RKO (cell line): ENCODE measurements around the gene HOXD4.

Experiments used
- DNase-seq: peaks from one replicate; pipeline ENCODE4 v3.0.0-alpha.2; 2016; ENCODE audit warnings: low spot score

The HOXD4 gene

DNA sequence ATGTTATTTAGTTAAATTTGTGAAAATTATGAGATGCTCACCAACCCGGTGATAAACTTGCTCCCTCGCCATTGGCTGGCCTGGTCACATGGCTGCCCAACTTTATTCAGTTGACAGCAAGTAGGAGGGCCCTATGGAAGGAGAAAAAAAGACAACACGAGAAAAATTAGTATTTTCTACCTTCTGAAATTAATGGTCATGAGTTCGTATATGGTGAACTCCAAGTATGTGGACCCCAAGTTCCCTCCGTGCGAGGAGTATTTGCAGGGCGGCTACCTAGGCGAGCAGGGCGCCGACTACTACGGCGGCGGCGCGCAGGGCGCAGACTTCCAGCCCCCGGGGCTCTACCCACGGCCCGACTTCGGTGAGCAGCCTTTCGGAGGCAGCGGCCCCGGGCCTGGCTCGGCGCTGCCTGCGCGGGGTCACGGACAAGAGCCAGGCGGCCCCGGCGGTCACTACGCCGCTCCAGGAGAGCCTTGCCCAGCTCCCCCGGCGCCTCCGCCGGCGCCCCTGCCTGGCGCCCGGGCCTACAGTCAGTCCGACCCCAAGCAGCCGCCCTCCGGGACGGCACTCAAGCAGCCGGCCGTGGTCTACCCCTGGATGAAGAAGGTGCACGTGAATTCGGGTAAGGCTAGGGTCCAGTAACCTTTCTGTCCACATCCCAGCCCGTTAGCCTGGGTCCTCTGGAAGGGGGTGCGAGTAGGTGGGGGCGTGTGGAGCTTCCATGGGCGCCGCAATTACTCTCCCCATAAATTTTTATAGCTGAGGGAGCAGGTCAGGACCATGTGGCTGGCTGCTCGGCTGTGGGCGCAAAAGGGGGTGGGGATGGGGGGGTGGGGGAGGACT lies at the start of gene HOXD4:
HOXD4 (plus strand) TSS at position 109 of the 846 bp plus-strand sequence; CDS start at position 193, 84 bp downstream.
- no peak for DNase-seq

DNA sequence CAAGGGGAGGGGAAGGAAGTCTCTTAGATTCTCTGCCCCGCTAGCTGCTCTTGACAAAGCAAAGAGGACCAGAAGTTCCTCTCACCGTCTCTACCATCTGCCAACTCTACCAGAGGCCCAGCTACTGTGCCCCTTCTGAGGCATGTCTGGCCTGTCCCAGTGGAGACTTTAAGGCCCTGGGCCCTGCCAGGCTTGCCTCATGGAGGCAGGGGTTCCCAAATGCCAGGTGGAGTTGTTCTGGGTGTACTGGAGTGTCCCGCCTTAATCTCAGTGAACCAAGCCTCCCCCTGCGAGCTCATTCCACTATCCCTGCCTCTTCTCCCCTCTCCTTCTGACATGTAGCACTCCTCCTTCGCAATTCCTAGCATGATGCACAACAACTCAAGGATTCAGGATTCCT lies 49.5 kb upstream of the HOXD4 start:
- no peak for DNase-seq

DNA sequence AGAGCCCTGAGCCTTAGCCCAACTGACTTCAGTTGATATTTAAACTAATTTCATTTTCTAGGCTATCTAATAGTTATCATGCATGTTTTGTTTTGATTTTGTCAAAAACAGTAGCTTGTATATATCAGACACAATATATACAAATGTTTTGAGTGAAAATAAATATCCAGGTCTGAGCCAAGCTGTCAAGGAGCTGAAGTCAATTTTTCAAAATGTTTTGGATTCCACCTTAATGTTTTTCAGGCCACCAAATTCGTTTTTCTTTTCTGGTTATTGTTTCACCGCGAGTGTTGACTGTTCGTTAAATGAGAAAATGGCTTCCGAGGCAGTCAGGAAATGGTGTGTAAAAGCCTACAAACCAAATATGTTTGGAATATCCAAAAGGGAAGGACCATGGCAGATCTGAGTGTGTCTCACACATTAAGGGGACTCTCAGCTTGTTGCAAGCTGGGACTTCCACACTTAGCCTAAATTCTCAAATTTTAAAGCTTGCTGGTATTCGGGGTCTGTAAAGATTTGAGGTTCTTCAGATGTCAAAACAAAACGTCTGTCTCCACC lies 49.0 kb upstream of the HOXD4 start:
- DNase-seq = no peak

DNA sequence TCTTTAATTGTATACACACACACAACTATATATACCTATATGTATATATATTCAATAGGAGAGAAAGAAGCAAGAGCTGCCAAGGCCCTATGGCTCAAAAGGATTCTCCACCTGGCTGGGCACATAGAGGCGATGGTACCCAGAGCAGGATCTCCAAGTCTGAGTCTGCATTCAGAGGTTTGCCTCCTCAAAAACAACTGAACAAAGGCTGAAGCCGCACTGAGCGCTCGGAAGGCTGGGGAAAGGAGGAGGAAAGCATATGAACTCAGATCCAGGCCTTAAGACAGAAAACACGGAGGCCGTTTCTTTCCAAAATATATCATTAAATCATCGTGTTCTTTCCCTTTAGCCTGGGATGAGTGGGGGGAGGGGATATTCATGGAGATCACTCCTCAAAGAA lies 48.2 kb upstream of the HOXD4 start:
- no peak for DNase-seq

DNA sequence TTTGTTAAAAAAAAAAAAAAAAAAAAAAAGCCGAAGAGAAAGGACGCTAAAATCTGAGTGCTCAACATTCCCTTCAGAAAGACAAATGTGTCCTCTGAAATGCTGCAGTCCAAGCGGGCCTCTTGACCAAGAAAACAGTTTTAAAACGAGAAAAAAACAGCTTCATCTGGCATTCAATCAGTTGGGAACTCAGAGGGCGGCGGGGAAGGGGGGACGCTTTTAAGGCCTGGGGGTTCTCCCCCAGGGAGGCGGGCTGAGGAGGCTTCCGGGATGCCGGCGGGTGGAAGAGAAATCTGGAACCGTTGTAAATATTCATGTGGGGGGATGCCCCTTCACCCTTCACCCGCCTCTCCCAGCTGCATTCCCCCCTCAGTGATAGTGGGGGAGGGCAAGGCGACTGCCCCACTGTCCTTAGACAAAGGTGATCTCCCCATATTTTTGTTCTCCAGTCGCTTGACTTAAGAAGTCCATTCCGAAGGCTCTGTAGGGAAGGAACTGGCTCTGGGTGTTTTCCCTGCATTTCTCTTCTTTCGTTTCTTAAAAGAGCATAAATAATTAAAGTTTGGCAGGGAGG lies 47.5 kb upstream of the HOXD4 start:
- DNase-seq = no peak

DNA sequence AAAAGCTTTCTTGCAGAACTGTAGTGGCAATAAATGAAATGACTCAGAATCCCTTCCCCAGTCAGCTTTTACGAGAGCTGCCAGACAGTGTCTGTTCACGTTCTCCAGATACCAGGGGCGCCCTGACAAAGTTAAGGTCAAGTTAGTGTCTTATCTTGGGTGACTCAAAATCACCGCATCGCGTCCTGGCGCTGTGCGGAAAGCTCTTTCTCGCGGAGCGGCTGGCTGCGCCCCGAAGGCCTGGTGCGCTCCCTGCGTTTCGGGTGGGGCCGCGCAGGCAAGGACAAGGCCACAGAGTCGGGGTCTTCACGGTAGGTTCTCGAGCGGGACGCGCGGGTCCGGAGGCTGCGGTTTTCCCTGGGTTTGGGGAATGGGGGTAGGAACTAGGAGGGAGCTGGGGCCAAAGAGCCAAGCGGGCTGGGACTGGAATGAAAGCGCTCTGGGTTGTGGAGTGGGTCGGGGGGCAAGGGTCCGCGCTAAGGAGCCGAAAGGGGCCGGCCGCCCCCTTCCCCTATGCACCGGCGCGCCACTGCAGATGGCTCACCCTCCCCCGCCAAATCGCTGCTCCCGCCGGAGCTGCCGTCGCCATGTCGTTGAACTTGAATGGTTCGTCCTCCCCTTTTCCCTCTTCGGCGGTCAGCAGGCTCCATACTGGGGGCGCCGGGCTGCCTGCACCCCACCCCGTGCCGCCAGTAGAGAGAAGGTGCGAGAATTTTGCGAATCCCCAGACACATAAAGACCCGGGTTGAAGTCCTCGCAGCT lies 46.9 kb upstream of the HOXD4 start:
- DNase-seq = no peak

DNA sequence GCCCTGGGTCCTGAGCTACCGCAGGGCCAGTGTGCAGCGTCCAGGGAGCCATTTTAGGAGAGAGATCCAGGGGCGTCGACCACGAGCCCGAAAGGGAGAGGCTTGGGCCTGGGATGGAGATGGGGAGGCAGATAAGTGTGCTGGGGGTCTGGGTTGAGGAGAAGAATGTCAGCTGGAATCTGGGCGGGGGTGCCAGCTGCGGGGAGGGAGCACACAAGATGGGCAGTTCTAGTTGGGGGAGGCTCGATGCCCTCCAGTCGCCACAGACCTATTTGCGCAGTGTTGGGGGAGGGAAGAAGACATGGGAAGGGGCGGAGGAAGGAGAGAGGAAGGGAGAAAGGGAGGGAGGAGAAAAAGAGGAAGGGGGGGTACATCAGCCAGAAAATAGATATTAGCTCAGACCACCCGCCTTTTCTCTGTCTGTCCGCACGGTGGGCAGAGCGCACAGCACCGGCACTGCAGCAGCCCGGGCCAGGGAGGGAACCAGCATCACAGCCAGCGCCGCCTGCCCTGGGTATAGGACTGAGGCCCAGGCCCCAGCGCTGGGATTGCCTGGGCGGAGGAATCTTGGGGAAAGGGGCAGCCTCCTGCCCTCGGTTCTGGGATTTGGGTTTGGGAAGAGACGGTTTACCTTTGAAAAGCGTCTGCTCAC lies 46.1 kb upstream of the HOXD4 start:
- DNase-seq = no peak

DNA sequence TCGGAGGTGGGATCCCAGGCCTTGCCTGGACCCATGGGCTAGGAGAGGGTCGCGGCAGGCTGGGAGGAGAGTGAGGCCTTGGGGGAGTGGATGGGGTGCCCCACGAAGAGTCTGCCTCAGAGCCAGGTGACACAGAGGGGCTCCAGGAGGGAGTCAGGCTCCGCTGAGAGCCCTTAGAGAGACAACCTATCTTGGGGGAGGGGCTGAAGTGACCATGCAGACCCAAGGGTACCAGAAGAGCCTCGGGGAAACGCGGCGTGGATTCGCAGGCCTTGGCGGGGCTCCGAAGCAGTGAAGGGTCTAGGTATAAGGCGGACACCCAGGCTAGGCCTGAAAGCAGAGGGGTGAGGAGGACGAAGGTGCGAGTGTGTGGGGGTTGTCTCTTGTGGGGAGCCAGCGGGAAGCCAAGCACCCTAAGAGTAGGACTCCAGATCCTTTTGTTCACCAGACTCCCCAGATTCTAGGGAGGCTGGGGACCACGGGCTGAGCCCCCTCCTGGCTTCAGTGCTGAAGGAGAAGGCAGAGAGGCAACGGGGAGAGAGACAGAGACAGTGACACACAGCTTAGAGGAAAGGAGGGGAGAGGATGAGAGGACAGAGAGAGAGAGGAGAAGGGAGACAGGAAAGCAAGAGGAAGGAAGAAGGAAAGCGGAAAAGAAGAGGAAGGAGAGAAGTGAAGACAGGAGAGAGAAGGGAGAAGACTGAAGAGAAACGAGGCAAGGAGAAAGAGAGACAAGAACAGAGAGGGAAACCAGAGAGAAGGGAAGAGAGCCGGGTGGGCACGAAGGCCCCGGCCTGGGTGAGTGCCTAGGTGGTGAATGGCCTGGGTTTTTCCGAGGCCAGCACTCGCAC lies 45.4 kb upstream of the HOXD4 start:
- no peak for DNase-seq

DNA sequence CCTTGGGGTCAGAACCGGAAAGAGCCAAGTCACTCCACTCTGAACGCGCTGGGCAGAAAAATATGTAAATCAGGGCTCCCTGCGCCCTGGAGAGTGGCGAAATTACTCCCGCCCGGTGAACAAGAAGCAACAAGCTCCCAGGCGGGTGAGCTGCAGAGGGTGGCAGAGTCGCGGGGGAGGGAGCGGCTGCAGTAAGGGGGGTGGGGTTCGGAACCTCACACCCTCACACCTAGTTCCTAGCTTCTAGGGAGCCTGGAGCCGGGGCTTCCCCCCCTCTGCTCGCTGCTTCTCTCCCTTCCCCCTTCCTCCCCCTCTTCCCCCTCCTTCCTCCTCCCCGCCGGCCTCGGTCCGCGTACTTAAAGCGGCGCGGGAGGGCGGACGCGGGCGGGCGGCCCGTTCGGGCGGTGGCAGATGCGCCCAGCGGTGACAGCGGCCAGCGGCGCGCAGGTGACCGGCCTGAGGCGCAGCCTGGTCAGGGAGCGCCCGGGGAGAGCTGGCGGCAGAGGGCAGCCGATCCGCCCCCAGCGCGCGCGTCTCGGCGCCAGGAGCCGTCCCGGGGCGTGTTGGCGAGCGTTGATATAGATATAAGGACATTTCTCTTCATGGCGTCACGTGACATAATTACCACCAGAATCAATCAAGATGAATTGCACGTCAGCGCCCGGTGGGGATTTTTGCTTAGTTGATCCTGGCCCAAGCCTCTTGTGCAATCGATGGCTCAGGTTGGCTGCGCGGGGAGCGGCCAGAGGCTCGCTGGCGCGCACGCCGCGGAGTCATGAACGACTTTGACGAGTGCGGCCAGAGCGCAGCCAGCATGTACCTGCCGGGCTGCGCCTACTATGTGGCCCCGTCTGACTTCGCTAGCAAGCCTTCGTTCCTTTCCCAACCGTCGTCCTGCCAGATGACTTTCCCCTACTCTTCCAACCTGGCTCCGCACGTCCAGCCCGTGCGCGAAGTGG lies 44.5 kb upstream of the HOXD4 start, which contains the start of gene HOXD11:
HOXD11 (plus strand) TSS at position 700 of the 959 bp plus-strand sequence; CDS start at position 776, 76 bp downstream.
- no peak for DNase-seq

DNA sequence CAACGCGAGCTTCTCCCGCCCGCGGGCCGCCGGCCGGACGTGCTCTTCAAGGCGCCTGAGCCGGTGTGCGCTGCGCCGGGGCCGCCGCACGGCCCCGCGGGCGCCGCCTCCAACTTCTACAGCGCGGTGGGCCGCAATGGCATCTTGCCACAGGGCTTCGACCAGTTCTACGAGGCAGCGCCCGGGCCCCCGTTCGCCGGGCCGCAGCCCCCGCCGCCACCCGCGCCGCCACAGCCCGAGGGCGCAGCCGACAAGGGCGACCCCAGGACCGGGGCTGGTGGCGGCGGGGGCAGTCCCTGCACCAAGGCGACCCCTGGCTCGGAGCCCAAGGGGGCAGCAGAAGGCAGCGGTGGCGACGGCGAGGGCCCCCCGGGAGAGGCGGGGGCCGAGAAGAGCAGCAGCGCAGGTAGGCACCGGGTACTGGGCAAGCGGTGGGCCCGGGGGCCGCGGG lies 43.6 kb upstream of the HOXD4 start:
- no peak for DNase-seq

DNA sequence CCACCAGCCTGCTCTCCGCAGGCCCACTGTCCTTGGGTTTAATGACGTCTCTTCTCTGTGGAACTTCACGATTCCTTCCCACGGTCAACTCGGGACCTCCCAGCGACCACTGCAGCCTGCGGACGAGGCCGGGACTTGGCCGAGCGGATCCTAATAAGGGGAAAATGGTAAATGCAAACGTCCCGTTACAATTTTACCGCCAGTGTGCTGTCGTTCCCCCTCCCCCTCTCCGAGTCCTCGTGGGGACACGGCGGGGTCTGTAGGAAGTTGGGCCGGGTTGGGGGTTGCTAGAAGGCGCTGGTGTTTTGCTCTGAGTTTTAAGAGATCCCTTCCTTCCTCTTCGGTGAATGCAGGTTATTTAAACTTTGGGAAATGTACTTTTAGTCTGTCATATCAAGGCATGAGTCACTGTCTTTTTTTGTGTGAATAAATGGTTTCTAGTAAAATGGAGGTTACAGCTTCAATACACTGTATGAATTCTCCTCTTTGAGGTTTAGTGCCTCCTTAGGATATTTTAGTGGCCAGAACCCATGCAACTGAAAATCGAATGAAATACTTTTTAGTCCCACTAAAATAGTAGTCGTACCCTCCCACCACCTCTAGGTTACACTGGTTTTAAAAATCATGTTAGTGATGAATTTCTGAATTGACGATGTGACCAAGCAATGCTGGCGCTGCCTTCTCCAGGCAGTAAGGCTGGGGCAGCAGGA lies 42.0 kb upstream of the HOXD4 start:
- no peak for DNase-seq

DNA sequence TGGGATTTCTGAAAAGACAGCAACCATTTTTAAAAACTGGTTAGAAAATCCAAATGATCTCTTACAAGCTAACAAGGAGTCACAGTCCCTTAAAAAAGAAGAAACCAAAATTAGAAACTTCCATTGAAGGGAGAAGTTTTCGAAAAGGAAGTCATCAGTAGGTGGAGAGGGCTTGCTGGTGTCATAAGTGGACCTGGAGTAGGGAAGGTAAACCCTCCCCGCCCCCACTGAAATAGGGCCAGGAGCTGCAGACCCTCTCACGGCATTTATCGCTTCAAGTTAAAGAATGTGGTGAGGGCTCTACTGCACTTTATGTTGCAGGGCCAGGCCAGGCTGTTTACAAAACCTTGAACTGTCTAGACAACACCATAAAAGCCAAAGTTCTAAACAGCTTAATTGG lies 41.4 kb upstream of the HOXD4 start:
- DNase-seq = no peak

DNA sequence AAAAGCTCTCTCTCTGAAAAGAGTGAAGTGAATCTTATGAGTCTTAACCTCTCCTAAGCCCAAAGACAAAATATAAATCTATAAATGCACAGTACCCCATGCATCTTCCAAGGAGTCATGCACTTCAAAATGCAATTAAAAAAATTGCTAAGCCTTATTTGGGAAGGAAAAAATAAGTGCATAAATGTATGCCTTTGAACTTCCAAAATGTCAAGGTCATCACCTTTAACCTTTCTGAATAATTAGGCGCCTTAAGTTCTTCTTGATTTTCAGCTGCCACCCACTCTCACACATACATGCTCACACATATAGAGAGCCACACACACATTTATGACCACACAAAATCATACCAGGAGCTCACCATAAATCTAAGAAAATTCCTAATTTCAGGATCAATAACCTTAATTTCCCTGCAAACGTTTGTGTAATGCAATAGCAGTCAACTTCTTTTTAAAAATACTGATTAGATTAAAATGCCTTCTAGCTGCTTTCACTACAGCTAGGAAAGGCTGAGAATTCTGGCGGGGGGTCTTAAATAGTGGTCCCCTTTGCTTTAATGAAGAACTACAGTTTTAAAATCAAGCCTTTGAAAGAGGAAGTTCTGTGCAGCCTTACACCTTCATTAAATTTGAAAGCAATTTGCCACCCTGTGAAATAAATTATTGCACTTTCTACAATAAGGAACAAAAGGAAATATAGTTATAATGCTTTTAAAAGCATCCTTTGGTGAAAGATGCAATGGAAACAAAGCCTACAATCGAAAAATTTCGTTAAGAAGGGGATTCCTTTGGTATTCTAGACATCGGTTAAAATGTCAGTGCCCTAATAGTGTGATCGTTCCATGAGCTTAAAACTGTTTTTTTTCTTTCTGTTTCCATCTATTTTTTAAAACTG lies 40.7 kb upstream of the HOXD4 start:
- no peak for DNase-seq

DNA sequence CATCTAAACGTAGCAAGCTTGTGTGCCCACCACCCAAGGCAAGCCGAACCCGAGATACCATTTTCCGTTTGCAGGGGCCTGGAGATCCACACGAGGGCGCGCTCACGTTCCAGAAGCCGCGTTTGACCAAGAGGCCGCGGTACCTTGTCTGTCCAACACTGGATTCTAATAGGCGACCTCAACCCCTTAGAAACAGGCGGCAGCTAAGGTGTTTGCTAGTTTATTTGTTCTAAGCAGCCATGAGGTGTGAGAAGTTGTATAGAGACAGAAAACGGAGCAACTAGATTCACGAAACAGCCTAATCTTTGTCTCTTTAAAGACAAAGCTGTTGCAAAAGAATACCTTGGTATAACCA lies 40.1 kb upstream of the HOXD4 start:
- peak; percentile 52 for DNase-seq

DNA sequence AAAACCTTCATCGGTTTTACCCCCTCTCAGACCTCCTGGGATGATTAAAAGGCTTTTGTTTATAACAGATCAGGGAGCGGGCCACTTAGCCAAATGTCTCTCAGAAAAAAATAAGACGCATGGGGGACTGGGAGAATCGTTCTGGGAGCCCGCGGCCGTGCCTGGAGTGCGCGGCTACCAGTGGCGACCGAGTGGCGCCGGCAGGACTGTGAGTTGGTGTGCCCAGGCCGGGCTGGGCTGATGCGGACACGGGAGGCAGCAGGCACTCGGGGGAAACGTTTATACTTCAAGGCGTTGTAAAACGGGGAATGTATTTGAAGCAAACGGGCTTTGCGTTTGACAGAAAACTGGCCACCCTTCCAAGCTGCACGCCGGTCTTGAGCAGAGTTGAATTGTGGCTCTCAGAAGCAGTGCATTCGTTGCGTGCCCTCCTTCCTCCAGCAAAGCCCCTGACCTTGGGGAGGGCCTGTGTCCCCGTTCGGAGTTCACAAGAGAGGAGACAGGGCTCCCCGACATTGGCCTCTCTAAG lies 39.4 kb upstream of the HOXD4 start:
- no peak for DNase-seq

DNA sequence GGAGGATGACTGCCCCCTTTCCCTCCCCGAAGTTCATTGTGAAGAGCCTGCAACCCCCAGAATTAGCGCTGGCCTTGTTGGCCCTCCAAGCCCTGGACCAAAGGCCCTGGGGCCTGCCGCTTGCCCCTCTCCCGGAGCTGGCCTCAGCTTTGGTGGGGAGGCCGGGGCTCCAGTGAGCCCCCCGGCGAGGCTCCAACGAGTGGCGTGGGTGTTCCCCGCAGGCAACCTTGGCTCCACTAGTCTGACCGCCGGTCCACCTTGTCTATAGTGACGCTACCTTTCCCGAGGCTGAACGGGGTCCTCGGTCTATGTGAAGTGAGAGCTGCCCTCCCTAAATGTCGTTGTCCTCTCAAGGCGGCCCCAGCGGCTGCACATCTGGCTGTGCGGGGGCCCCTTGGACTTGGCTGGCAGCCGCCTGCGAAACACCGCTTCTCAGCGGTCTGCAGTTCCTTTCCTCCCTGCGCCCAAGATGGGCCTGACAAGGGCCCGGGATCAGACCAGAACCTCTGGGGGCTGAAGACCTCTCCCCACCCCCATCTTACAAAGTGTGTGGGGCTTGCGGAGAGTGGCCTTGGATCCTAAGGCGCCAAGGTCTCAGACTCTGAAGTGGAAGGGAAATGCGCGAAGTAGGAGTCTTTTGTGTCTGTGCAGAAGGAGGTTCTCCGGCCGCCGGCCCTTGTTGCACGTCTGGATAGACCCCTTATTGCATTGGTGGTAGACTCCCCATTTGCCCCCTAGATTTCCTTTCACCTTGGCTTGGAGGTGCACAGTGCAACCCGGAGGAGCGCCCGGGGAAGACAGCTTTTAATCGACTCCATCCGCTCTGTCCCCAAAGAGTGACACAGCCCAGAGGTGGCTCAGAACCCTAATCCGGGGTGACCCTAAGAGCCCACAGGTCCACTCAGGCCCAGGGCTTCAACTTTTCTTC lies 38.7 kb upstream of the HOXD4 start:
- DNase-seq = no peak
